HG03571 (cell line): Measurements from ENCODE around the gene MBD2.
"Not testable (repeated sequence)": the region's sequence is repeated elsewhere in the genome, so short reads cannot be mapped to it uniquely, and the experiment has no call there.

Experiments used
- ATAC-seq: cut with Tn5 transposase; IDR thresholded peaks from one replicate; pipeline ENCODE4 v1.9.1; 2021; ENCODE audit not compliant: unreplicated experiment

MBD2 gene

GRCh38 chr18:54238173-54238936, 13.9 kb upstream of the MBD2 start:
- ATAC-seq: no peak

- no peak for ATAC-seq
These were observed 11.4 kb upstream of the MBD2 start for GRCh38 chr18:54235871-54236270.

DNA sequence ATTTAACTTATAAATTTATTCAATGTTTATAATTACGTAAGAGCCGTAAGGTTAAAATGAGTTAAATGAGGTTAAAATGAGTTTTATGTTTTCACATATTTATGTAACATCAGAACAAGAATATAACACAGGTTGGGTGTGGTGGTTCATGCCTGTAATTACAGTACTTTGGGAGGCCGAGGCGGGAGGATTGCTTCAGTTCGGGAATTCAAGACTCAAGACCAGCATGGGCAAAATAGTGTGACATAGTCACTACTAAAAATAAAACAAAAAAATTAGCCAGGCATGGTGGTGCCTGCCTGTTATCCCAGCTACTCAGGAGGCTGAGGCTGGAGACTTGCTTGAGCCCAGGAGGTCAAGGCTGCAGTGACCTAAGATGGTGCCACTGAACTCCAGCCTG, 9.3 kb upstream of the MBD2 start:
- ATAC-seq: no peak

- no peak for ATAC-seq
These were observed 8.8 kb upstream of the MBD2 start for GRCh38 chr18:54233228-54233625.

- no peak for ATAC-seq
These were observed 8.2 kb upstream of the MBD2 start for GRCh38 chr18:54232485-54233227.

GRCh38 chr18:54229421-54230059, 5.1 kb upstream of the MBD2 start:
- ATAC-seq: no peak

DNA sequence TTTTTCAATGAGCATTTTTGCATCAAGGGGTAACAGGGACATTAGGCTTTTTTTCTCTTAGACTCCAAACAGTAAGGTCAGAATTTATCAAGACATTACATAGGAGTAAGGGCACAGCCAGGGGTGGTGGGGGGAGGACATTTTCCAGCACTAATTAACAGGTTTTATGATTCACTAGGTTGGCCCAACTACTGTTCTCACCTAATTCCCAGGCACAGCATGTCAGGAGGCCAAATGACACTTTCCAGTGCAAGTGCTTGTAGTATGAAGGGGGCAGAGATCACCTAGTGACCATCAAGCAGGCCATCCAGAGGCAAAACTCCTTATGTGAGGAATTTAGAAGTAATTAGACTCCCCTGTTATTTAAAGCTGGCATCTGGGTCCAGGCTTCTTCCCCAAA, 3.9 kb upstream of the MBD2 start:
- no peak for ATAC-seq

- ATAC-seq: peak; percentile 21
These were observed 764 bp downstream of the MBD2 start for GRCh38 chr18:54223568-54224241.

- peak; percentile 37 for ATAC-seq
These were observed 1.4 kb downstream of the MBD2 start for GRCh38 chr18:54222922-54223567.

DNA sequence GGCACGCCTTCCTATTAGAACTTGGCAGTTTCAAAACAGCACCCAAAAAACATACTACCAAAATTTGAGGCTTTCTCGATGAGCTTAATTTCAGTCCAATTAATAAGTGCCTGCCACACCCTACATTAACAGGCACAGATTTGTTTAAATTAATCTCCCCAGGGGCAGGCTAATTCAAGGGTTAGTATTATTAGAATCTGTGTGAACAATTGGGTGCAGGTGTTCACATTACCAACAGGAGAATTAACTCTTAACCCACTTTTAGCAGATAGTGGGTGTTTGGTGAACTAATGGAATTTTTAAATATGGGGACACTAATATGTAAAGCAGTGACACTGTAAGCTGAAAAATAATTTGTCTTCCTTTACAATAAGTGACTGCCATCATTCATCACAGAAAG, 4.1 kb downstream of the MBD2 start:
- no peak for ATAC-seq

GRCh38 chr18:54218803-54219202, 5.7 kb downstream of the MBD2 start:
- not testable (repeated sequence) for ATAC-seq

DNA sequence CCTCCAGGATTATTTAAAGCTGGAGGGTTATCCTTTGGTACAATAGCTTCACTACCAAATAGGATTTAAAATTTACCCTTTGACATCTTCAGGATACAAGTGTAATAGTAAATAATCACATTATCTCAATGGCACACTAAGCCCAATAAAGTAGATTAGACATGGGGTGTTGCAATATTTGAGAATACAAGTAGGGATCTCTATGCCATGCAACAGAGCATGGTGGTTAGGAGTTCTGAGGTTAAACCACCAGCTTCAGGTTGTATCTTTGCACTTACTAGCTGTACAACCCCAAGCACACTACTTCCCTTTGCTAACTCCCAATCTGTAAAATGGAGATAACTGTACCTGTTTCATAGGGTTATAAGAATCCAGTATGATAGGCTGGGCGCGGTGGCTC, 6.2 kb downstream of the MBD2 start:
- no peak for ATAC-seq

DNA sequence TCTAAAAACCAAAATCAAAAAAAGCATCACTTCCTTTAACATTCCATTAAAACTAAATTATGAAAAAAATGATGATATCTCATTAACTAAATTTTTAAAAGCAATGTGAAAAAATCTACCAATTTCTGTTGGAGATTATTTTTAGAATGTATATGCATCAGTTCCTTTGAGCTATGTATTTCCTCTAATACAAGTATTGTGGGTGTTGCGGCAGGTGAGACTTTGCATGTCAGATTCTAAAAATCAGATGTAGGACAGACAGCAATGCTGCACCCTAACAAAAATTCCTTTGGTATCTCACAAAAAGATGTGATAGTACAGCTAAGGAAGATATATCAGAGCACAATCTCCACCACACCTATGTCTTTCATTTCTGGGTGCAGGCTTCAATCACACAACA, 6.8 kb downstream of the MBD2 start:
- ATAC-seq: peak; percentile 41

DNA sequence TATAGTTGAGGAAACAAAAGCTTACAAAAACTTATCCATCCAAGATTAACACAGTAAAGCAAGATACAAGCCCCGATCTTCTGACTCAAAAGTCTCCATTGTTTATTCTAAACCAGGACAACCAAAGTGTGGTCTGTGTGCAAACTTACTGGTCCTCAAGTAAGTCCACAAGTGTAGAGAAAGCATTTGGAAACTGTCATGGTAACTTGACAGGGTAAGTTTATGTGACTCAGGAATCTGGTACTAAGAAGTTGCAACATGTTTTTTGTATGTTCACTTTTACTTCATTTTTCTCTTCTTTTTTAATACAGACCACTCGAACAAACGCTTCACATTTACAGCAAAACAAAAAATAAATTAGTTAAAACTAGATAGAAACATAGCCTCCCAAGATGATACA, 9.4 kb downstream of the MBD2 start:
- ATAC-seq: no peak

- ATAC-seq: peak; percentile 28
These were observed 14.0 kb downstream of the MBD2 start for GRCh38 chr18:54210463-54210862.

GRCh38 chr18:54209471-54210180, 14.8 kb downstream of the MBD2 start:
- peak; percentile 88 for ATAC-seq

DNA sequence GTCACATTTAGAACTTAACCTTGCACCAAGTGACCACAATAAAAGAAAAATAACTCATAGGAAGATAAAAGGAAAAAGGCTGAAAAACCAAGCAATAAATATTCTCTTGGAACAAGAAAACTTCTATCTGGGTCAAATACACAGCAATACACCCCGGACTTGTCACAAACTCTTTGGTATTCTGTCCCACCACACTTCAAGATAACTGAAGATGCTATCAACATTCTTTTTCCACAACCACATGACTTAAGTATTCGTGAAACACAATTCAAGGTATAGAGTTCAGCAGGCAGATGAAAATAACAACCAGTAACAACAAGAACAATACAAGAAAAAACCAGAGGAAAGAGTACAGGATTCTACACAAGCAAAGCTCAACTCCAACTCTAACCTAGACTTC, 18.0 kb downstream of the MBD2 start:
- no peak for ATAC-seq

DNA sequence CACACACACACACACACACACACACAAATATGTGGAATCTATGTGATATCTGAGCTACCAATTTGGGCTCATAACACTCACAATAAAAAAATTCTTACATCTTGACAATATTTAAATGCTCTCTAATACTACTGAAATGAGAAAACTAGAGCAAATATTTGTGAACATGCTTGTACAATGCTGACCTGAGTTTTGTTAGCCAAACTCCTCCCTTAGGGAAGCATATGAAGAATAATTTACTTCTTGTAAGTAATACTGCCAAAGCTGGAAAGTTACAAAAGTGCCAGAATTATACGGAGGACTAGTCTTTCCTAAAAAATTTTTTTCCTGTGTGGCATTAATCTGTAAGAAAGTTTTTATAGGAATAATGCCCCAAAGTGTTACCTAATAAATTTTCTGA, 18.5 kb downstream of the MBD2 start:
- no peak for ATAC-seq

GRCh38 chr18:54205448-54205847, 19.0 kb downstream of the MBD2 start:
- not testable (repeated sequence) for ATAC-seq

DNA sequence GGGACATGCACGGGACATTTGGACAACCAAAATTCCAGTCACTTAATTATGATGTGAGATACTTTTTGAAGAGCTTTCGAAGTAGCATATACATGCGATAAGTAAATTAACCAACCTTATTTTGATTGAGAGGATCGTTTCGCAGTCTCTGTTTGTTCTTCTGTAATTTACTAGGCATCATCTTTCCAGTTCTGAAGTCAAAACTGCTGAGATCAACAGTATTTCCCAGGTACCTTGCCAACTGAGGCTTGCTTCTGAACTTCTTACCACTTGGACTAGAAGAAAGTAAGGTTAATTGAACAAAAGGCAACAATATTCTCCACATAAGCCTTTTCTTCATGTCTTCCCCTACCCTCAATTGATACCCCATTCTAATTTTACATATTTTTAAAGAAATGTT, 19.6 kb downstream of the MBD2 start:
- ATAC-seq: no peak
